ENCODE data around the gene SART3.
"Not testable (repeated sequence)": the region's sequence is repeated elsewhere in the genome, so short reads cannot be mapped to it uniquely, and the experiment has no call there.

SART3 gene

DNA sequence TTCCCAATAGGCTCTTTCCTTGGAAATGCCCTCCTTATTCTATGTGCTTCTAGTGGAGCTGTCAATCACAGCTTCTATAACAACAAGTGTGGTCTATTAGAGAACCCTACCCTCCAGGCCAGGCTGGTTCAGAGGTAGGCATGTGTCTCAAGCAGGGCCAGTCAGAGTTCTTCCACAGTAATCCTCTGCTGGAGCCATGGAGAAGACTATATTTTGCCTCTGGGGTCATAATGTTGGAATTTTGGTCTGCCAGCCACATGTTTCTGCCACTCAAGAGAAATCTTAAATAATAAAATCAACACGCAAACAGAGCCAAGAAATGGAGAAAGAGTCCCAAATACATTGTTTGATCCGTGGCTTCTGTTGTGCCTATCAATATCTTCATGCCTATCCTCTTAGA lies 69.7 kb downstream of the SART3 start:
- DNase-seq (ENCODE audit: low read depth, low spot score): no peak

DNA sequence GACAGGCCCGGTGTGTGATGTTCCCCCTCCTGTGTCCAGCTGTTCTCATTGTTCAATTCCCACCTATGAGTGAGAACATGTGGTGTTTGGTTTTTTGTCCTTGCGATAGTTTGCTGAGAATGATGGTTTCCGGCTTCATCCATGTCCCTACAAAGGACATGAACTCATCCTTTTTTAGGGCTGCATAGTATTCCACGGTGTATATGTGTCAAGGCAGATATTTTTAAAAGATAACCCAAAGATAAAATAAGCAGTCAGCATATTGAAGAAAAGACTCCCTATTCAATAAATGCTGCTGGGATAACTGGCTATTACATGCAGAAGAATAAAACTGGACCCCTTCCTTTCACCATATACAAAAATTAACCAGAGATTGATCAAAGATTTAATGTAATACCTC lies 73.9 kb downstream of the SART3 start:
- not testable (repeated sequence) for DNase-seq (ENCODE audit: low read depth, low spot score)

DNA sequence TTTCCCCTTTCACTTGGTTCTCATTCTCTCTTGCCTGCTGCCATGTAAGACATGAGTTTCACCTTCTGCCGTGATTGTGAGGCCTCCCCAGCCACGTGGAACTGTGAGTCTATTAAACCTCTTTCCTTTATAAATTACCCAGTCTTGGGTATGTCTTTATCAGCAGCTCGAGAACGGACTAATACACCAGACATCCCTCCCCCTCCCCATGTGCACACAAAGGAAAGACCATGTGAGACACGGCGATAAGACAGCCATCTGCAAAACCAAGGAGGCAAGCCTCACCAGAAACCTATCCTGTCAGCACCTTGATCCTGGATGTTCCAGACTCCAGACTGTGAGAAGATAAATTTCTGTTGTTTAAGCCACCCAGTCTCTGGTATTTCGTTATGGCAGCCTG lies 75.6 kb downstream of the SART3 start:
- DNase-seq (ENCODE audit: low read depth, low spot score): not testable (repeated sequence)

DNA sequence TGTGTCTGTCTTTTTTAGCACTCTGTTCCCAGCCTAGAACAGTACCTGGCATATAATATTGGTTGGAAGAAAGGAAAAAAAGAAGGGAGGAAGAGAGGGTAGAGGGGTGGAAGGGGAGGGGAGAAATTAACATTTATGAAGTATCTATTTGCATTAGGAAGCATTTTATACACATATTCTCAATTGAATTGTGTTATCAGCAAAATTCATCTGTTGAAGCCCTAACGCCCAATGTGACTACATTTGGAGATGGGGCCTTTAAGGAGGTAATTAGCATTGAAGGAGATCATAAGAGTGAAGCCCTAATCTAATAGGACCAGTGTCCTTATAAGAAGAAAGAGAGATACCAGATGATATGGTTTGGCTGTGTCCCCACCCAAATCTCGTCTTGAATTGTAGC lies 76.1 kb downstream of the SART3 start:
- DNase-seq (ENCODE audit: low read depth, low spot score): no peak

DNA sequence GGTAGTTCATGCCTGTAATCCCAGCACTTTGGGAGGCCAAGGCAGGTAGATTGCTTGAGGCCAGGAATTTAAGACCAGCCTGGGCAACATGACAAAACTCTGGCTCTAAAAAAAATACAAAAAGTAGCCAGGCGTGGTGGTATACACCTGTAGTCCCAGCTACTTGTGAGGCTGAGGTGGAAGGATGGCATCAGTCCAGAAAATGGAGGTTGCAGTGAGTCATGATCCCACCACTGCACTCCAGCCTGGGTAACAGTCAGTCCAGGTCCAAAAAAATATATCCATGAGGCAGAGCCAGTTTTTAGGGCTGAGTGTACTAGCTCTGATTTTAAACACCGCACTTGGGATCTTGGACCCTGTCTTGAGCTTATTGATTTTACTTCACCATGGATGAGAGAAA lies 76.5 kb downstream of the SART3 start:
- DNase-seq (ENCODE audit: low read depth, low spot score): no peak

DNA sequence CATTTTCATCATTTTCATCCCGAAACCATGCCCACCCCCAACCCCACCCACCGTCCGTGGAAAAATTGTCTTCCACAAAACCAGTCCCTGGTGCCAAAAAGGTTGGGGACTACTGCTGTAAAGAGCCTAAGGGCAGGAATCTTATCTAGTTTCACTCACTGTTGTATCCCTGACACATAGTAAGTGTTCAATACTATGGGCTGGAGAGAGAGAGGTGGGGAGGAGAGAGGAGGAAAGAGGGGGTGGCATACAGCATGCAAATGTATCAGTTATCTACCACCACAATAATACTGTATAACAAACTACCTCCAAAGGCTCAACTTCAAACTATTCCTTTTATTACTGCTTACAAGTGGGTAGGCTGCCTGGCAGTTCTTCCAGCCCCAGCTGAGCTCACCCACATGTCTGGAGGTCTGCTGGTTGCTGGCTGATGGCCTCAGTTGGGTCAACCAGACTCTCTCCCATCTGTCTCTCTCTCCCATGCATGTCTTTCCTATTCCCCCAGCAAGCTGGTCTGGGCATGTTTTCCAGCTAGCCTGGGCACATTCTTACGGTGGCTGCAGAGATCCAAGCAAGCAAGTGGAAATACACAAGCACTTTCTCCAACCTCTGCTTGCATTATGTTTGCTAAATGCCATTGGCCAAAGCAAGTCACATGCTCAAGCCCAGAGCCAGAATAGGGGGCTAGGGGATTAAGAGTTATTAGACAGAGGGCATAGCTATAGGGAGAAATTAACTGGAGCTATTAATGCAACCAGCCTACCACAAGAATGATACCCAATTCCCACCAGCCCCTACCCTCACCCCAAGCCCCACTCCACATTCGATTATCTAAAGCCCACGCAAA lies 77.5 kb downstream of the SART3 start:
- no peak for DNase-seq (ENCODE audit: low read depth, low spot score)

DNA sequence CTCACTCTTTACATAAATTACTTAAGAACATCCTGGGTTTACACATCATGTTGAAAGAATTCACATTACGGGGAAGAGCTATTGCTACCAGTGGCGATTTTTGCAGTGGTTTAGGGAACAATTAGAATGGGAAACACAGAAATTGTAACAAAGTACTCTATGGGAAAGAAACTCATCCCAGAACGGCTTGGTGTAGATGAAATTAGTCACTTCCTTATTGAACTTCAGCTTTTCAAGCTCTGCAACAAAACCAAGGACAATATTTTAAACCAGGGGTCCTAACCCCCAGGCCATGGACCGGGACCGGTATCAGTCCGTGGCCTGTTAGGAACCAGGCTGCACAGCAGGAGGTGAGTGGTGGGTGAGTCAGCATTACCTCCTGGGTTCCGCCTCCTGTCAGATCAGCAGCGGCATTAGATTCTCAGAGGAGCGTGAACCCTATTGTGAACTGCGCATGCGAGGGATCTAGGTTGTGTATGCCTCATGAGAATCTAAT lies 78.2 kb downstream of the SART3 start:
- DNase-seq (ENCODE audit: low read depth, low spot score): no peak

DNA sequence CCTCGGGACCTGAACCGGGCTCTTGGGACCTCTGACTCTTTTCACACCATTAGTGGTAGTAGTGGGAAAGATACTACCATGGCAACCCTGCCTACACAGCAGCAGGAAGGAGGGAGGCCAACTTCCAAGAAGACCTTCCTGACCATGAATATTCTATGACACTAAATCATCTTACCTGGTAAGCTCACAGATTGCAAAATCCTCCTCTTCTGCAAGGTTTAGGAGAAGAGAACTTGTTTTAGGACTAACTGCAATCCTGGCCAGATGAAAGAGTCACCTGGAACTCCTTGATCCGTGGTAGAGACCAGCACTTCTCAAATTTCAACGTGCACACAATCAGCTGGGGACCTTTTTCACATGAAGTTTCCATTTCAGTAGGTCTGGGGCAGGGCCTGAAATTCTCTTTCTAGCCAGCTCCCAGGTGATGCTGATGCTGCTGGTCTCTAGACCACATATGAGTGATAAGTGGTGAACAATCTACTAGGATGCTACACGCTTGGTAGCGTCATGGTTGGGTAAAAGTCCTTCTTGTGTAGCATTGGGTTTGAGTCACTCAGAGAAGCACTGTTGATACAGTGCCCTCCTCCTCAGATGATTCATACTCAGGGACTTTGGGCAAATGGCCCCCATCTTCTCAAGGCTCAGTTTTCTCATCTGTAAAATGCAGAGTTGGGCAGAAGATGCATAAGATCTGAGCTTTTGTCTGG lies 81.5 kb downstream of the SART3 start:
- DNase-seq (ENCODE audit: low read depth, low spot score): no peak

DNA sequence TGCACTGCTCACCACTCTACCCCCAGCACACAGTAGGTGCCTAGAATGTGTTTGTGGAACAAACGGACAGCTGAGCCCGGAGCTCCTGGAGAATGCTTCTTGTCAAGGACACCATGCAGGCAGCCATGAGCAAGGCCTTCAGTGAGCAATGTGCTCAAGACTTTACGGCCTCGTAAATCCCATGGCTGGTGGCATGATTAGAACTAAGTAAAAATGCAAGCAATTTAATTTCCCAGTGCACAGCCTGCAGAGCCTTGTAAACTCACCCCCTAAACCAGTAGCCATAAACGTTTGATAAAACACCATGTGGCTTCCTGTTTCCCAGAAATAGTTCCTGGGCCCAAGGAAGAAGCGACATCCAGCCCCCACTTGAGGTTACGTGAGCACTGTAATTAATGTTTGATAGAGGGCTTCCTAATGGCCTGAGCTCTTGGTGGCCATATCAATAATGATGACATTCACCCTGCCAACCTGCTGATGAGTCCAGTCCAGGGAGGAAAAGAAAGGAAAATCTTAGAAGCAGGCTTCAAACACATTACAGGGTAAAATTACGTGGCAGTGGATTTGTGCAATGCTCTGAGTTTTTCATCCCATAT lies 82.3 kb downstream of the SART3 start:
- DNase-seq (ENCODE audit: low read depth, low spot score): no peak

DNA sequence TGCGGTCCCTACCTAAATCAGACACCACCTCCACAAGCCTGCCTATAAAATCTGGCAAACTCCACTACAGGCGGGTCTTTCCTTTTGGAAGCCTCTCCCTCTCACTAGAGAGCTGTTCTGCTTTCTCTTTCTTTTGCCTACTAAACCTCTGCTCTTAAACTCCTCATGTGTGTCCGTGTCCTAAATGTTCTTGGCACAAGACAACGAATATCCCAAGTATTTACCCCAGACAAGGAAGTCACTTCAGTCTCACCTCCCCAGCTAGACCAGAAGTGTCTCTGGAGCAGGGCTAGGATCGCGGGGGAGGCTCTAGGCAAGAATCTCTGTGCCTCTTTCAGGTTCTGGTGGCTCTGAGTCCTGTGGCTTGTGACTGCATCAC lies 83.1 kb downstream of the SART3 start:
- DNase-seq (ENCODE audit: low read depth, low spot score): no peak

DNA sequence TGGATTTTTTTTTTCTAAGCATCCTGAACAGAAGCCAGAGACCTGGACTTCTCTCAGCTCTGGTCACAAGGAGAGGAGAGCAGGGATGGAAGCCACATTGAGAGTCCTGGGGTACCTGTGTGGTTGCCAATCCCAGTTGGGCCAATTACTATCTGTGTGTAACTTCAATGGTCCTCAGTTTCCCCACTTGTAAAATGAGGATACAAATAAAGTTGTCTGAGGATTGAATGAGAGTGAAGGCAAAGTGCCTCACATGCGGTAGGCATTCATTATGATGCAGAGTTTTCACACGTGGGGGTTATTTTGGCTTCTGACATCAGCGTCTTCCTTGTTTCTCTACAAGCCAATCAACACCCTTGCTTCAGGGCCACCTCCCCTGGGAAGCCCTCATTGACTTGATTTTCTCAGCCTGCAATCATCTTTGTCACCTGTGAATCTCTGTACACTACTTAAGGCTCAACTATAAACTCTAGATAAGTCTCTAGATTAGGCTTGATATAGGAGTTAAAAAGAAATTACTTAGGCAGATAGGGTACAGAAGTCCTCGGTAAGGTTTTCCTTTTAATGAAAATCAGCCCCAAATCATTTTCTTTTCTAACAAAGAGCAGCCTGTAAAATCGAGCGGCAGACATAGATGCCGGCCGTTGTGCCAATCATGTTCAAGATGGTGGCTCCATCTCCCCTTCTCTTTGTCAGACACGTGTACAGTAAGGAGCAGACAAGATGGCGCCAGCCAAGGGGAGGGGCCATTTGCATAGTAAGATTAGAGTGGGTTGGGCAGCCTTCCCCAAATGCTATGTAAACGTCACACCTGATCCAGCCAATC lies 83.7 kb downstream of the SART3 start:
- DNase-seq (ENCODE audit: low read depth, low spot score): no peak

DNA sequence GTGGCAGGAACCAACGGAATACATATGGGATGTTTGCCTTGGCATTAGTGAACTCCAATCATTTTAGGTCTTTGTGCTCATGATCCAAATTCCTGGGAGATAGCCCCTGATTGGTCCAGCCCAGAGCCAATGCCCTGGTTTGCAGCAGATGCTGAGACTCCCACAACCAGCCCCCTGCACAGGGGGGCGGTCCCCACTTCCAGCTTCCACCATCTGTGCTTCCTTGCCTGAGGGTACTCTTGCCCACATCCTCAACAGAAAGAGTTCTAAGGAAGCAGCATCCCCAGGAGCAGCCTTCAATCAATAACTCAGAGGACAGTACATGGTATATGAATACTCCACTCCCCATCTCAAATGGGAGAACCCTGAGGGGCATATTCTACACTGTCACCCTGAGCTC lies 85.6 kb downstream of the SART3 start:
- no peak for DNase-seq (ENCODE audit: low read depth, low spot score)

DNA sequence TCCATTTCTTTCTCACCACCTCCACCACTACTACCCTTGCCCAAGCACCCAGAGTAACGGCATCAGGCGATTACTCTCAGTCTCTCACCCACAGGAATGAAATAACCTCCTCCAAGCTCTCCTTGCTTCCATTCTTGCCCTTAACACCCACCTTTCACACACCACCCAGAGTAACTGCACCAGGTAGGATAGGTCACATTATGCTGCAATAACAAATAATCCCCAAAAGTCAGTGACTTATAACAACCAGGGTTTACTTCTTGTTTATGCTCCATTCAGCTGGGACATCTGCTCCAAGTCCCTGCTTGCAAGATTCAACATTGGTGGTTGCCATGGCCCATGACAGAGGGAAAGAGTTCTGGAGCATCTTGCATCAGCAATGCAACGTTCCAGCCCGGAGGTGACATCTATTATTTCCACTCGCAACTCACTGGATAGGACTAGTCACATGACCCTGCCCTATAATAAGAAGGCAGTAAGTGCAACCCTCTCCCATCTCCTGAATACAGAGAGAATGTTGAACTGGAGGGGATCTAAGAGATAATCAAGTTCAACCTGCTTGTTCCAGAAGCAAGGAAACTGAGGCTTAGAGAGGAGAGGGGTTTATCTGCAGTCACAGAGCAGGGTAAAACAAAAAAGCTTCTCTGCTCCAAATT lies 87.4 kb downstream of the SART3 start:
- DNase-seq (ENCODE audit: low read depth, low spot score): no peak
